BJ (cell line): ENCODE measurements around the gene IGSF1. TPM values are rescaled to one million over a fixed set of nuclear protein-coding genes. Genes with fewer than 3 reads are reported as not detected.

Source experiments
- CTCF ChIA-PET: fragments of 350-600 bp; formaldehyde crosslinking; extraction: SDS; loops from one replicate; lab custom pipeline; 2021; ENCODE audit warnings: antibody characterized with exemption, inconsistent platforms; lab: Yijun Ruan, JAX
- POLR2A ChIA-PET: fragments of 300-600 bp; sonication (Branson Sonifier 250); formaldehyde crosslinking; extraction: SDS; loops from one replicate; lab custom pipeline; 2021; ENCODE audit warnings: antibody characterized with exemption; lab: Charles Lee
- DNase-seq: peaks from one replicate; pipeline ENCODE4 v3.0.0-alpha.2; 2011; ENCODE audit warnings: low read depth
- H3K27me3 ChIP-seq: 2 replicates; pipeline ENCODE4 v1.6.0; 2011; ENCODE audit warnings: low read length; ENCODE audit not compliant: control insufficient read depth, insufficient read depth
- H3K36me3 ChIP-seq: 2 replicates; pipeline ENCODE4 v1.5.1; 2011; ENCODE audit warnings: low read length; ENCODE audit not compliant: control insufficient read depth, insufficient read depth
- H3K4me3 ChIP-seq: 2 replicates; pipeline ENCODE4 v1.5.1; 2011; ENCODE audit warnings: low read depth, mild to moderate bottlenecking, control low read depth, low read length
- polyA plus RNA-seq: library from polyadenylated mRNA; depleted of rRNA; stranded (reverse); fragments of >200 nt; gene quantifications from 2 replicates; pipeline ENCODE4 v1.2.3, GENCODE V29; 2011
- TF ChIP-seq, protein P1 (sequence below): IDR thresholded peaks from 2 replicates; pipeline ENCODE4 v1.5.1; 2011; ENCODE audit warnings: low read depth, mild to moderate bottlenecking, control low read depth, inconsistent platforms, low read length, moderate library complexity; ENCODE audit not compliant: insufficient read depth

Gene IGSF1
- polyA plus RNA-seq, 1 experiment: not detected

DNA sequence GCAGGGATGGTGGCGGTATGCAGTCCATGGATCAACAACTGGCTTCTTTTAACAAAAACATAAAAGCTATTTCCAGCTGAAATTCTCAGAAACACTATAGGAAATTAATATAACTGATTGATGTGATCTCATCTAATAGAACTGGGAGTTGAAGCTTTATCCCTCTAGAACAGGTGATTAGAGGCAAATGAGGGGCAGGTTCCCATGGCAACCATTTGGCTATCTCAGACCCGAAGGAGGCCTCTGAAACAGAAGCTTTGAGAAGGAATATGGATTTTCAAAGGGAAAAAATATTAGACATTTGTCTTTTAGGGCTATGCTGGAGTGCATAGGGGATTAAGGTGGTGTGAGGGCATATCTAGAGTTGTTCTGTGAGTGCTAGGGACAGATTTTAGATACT is 50.0 kb downstream of the IGSF1 start:
- POLR2A ChIA-PET: no interaction called here
- H3K36me3 ChIP-seq: no peaks in the 10 kb centered on the region
- DNase-seq: no peak
- CTCF ChIA-PET: interaction anchor here (0.6 kb wide), 1 partner anchor 14 kb away, joined by 3 read pairs; no protein-coding TSS in a partner anchor
- no peak overlapping the region for H3K4me3 ChIP-seq
- TF ChIP-seq, protein P1, sequence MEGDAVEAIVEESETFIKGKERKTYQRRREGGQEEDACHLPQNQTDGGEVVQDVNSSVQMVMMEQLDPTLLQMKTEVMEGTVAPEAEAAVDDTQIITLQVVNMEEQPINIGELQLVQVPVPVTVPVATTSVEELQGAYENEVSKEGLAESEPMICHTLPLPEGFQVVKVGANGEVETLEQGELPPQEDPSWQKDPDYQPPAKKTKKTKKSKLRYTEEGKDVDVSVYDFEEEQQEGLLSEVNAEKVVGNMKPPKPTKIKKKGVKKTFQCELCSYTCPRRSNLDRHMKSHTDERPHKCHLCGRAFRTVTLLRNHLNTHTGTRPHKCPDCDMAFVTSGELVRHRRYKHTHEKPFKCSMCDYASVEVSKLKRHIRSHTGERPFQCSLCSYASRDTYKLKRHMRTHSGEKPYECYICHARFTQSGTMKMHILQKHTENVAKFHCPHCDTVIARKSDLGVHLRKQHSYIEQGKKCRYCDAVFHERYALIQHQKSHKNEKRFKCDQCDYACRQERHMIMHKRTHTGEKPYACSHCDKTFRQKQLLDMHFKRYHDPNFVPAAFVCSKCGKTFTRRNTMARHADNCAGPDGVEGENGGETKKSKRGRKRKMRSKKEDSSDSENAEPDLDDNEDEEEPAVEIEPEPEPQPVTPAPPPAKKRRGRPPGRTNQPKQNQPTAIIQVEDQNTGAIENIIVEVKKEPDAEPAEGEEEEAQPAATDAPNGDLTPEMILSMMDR: no peak
- no peaks in the 10 kb centered on the region for H3K27me3 ChIP-seq

DNA sequence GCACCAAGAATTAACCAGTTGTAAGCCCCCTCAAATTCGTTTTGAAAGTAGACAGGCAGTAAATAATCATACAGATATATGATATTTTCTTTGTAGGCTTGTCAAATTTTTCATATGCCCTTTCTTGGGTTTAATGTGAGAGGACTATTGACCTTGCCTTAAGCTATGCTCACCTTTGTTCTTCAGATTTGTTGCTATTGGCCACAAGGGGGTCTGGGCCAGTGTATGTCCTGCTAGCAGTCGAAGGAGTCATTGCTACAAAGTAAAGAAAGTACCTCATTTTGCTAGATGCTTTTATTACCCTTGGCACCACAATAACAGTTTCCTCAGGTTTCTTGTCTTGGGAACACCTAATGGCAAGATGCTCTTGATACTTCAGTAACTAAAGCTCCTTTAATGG is 51.7 kb downstream of the IGSF1 start:
- TF ChIP-seq, protein P1: no peak
- Histone ChIP-seq H3K4me3 (no peak overlapping the region), H3K36me3 (no peaks in the 10 kb centered on the region), H3K27me3 (no peaks in the 10 kb centered on the region)
- CTCF ChIA-PET: no interaction called here
- DNase-seq: no peak
- POLR2A ChIA-PET: no interaction called here

DNA sequence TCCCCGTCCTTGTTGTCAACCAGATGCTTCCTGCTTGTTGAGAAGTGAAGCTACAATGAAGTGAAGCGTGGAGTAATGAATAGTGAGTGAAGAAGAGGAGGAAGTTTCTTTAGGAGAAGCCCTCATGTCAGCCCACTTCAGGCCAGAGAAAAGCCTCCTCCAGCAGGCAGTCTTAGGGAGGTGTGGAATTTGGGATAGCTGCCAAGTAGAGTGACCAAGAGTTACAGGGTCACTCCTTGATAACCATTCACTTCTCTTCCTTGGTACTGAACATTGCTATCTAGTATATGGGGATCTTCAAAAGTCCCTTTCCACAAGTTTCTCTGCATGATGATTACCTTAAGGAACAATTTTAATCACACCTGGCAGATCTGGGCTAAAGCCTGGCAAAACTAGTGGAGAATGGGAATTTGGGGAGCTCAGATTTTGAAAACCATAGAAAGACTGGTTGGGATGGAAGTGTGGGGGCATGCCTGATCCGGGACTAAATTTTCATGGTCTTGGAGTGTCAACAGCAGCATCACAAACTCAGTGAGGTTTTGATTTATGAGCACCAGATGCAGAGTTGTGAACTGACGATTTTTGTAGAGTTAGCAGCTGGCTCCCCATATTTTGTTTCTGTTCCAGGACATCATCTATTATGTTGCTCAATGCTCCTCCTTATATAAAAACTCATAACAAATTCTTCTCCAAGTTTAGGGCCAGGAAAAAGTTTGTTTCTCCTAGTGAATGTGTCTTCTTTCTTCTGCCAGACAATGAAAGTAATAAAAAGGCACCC is 53.1 kb downstream of the IGSF1 start:
- H3K36me3 ChIP-seq: no peaks in the 10 kb centered on the region
- CTCF ChIA-PET: no interaction called here
- POLR2A ChIA-PET: no interaction called here
- H3K4me3 ChIP-seq: no peak overlapping the region
- TF ChIP-seq, protein P1: no peak
- DNase-seq: no peak
- H3K27me3 ChIP-seq: no peaks in the 10 kb centered on the region

DNA sequence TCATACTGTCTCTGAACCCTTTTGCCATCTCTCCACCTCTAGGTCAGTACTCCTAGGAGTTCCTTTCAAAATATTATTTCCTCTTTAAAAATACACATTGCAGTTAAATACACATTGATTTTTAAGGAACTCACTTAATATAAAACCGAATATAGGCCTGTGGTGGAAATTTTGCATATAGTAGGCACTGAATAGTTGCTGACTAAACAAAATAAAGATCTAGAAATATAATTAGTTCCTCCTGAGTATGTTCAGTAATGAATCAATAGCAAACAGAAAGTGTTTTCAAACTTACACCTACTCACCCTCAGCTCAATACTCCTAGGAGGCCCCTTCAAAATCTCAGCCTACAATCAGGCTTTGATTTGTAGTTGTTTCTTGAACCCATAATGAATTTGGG is 61.5 kb downstream of the IGSF1 start:
- no peak for DNase-seq
- ChIA-PET CTCF (no interaction called here), POLR2A (no interaction called here)
- TF ChIP-seq, protein P1: no peak
- Histone ChIP-seq H3K27me3 (no peaks in the 10 kb centered on the region), H3K4me3 (no peak overlapping the region), H3K36me3 (no peaks in the 10 kb centered on the region)

DNA sequence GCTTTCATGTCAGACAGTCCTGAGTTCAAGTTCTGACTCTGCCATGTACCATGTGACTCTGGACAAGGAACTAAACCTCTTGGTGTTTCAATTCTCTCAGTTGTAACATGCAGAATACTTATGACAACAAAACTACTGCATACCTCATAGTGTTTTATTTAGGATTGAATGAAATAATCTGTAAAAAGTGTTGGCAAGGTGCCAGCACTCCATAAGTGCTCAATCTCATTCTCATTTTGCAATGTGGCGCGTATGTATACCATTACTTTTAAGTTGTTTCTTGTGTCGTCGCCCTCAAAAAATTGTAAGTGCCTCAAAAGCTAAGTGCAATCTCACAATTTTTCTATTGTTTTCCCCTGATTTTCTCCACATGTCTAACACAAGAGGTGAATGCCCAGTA is 62.5 kb downstream of the IGSF1 start:
- H3K27me3 ChIP-seq: no peaks in the 10 kb centered on the region
- ChIA-PET POLR2A (no interaction called here), CTCF (no interaction called here)
- no peak for DNase-seq
- H3K36me3 ChIP-seq: no peaks in the 10 kb centered on the region
- TF ChIP-seq, protein P1: no peak
- no peak overlapping the region for H3K4me3 ChIP-seq
